IPS-15b (cell line): ENCODE results near the gene LGR6.

ENCODE experiments used
- H3K27me3 ChIP-seq: one replicate; pipeline ENCODE4 v1.6.1; 2013; ENCODE audit warnings: low read length; ENCODE audit not compliant: control insufficient read depth, insufficient read depth
- H3K36me3 ChIP-seq: one replicate; pipeline ENCODE4 v1.6.1; 2013; ENCODE audit warnings: low read length; ENCODE audit not compliant: control insufficient read depth, insufficient read depth
- H3K4me1 ChIP-seq: one replicate; pipeline ENCODE4 v1.6.1; 2013; ENCODE audit warnings: mild to moderate bottlenecking, low read length; ENCODE audit not compliant: control insufficient read depth, insufficient read depth
- H3K4me3 ChIP-seq: one replicate; pipeline ENCODE4 v1.5.1; 2013; ENCODE audit warnings: low read depth, low read length
- H3K9ac ChIP-seq: one replicate; pipeline ENCODE4 v1.6.1; 2013; ENCODE audit warnings: low read depth, mild to moderate bottlenecking, low read length
- H3K9me3 ChIP-seq: one replicate; pipeline ENCODE4 v1.6.1; 2013; ENCODE audit warnings: mild to moderate bottlenecking, low read length; ENCODE audit not compliant: control insufficient read depth, insufficient read depth

Gene LGR6

GRCh38 chr1:202221911-202222909, 28.6 kb downstream of the LGR6 start:
- no peaks in the 10 kb centered on the region for H3K36me3 ChIP-seq
- H3K4me3 ChIP-seq = no peak overlapping the region
- H3K9me3 ChIP-seq = no peaks in the 10 kb centered on the region
- H3K27me3 ChIP-seq = peaks cover 3% of the 10 kb centered on the region
- peaks cover 4% of the 10 kb centered on the region for H3K4me1 ChIP-seq
- H3K9ac ChIP-seq = no peak overlapping the region

GRCh38 chr1:202223121-202223860, 29.7 kb downstream of the LGR6 start:
- peaks cover 4% of the 10 kb centered on the region for H3K4me1 ChIP-seq
- H3K9me3 ChIP-seq = no peaks in the 10 kb centered on the region
- no peak overlapping the region for H3K9ac ChIP-seq
- H3K4me3 ChIP-seq = no peak overlapping the region
- peaks cover 3% of the 10 kb centered on the region for H3K27me3 ChIP-seq
- no peaks in the 10 kb centered on the region for H3K36me3 ChIP-seq

DNA sequence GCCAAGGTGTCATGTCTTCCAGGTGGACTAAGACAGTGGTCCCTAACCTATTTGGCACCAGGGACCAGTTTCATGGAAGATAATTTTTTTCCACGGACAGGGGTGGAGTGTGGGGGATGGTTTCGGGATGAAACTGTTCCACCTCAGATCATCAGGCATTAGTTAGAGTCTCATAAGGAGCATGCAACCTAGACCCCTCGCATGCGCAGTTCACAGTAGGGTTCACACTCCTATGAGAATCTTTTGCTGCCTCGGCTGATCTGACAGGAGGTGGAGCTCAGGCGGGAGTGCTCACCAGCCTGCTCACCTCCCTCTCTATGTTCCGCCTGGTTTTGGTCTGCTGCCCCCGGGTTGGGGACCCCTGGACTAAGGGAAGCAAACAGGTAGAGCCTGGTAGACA, 30.9 kb downstream of the LGR6 start:
- Histone ChIP-seq H3K4me3 (no peak overlapping the region), H3K9me3 (no peaks in the 10 kb centered on the region), H3K27me3 (no peaks in the 10 kb centered on the region), H3K36me3 (no peaks in the 10 kb centered on the region), H3K9ac (no peak overlapping the region), H3K4me1 (peaks cover 4% of the 10 kb centered on the region)

- H3K36me3 ChIP-seq = no peaks in the 10 kb centered on the region
- H3K4me1 ChIP-seq = peaks cover 4% of the 10 kb centered on the region
- H3K9ac ChIP-seq = no peak overlapping the region
- H3K27me3 ChIP-seq = no peaks in the 10 kb centered on the region
- no peaks in the 10 kb centered on the region for H3K9me3 ChIP-seq
- no peak overlapping the region for H3K4me3 ChIP-seq
Observed at GRCh38 chr1:202225131-202225530, 31.5 kb downstream of the LGR6 start.

DNA sequence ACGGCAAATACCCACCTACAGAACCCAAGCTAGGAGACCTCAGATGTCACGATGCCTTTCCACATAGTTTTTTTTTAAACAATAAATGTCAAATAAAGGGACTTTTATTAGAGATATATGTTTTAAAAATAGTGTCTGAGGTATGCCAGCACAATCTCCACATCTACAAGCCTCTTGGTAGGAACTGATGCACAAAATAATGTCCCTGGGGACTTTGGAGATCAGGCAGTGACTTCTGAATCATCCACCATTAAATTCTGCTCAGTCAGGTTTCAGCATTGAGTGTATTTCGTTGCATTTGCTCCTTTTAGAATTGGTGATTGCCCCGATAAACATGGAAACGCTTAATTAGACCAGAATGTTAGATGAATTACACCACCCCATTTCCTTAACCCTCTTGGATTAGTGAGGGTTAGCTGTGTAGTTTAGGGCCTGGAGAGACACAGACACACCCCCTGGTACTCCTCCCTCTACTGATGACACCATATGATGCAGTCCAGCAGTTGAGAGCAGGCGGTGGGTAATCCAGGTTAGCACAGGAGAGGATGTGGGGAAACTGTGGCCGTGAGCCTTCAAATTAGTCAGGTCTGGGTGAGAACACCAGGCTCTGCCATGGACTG, 33.6 kb downstream of the LGR6 start:
- Histone ChIP-seq H3K9me3 (no peaks in the 10 kb centered on the region), H3K9ac (no peak overlapping the region), H3K36me3 (no peaks in the 10 kb centered on the region), H3K4me1 (no peaks in the 10 kb centered on the region), H3K27me3 (no peaks in the 10 kb centered on the region), H3K4me3 (no peak overlapping the region)

DNA sequence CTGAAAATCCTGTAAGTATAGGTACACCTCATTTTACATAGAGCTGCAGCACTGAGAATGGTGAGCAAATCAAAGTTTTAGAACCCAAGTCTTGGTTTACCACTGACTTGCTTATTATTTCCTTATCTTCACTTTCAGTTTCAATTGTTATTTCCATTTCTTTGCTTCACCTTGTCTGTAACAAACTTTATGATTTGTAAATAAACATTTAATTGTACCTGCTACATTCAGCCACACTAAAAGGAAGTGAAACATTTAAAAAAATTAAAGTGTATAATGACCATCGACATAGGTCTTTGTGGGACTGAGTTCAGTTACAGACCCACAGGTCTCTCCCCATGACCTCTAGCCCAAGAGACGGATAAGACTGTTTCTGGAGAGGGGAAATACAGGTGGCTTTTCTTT, 34.4 kb downstream of the LGR6 start:
- H3K27me3 ChIP-seq = no peaks in the 10 kb centered on the region
- H3K4me3 ChIP-seq = no peak overlapping the region
- no peaks in the 10 kb centered on the region for H3K4me1 ChIP-seq
- H3K9me3 ChIP-seq = no peaks in the 10 kb centered on the region
- no peaks in the 10 kb centered on the region for H3K36me3 ChIP-seq
- H3K9ac ChIP-seq = no peak overlapping the region

DNA sequence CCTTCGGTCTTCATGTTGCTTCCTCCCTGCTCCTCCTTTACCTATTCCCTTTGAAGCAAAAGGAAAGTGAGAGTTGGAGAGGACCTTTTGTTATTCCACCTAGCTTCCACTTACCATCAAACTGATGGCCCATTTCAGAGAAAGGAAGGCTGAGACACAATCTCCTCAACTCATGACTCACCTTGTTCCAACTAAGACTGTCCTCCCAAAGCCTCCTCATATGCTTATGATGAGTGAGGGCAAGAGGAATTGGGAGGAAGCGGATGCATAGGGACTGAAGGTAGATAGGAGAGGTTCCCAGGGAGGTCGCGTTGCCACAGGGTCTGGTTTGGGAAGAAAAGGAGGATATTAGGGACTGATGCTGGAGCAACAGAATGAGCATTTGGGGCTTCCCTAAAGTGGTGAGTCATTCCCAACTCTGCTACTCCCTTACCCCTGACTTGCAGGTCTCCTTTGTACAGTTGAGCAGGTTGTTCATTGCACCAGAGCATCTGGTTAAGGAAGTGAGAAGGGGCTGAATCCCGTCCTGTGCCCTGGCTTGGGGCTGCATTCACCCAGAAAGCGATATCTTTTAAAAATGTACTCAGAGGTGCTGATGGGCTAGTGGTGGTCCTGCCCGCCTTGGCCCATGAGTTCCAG, 35.0 kb downstream of the LGR6 start:
- Histone ChIP-seq H3K36me3 (no peaks in the 10 kb centered on the region), H3K9me3 (no peaks in the 10 kb centered on the region), H3K4me1 (no peaks in the 10 kb centered on the region), H3K9ac (no peak overlapping the region), H3K4me3 (no peak overlapping the region), H3K27me3 (no peaks in the 10 kb centered on the region)

DNA sequence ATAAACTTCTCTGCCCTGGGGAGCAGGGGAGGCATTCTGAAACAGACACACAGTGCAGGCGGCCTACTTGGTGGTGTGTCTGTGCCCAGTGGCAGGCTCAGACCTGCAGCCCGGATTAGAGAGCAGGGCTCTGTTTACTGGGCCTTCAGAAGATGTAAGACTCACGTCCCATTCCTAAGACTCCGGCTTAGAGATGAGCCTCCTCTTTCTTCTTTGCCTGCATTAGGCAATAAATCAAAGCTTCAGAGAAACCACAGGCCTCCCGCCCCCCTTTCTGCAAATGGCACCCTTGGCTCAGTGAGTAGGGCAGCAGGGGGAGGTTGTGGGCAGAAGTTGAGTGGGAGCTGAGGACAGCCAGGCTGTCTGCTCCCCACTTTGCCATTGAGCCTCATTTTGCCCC, 35.8 kb downstream of the LGR6 start:
- no peaks in the 10 kb centered on the region for H3K9me3 ChIP-seq
- no peaks in the 10 kb centered on the region for H3K4me1 ChIP-seq
- no peak overlapping the region for H3K4me3 ChIP-seq
- H3K36me3 ChIP-seq = no peaks in the 10 kb centered on the region
- no peaks in the 10 kb centered on the region for H3K27me3 ChIP-seq
- H3K9ac ChIP-seq = no peak overlapping the region

- no peaks in the 10 kb centered on the region for H3K27me3 ChIP-seq
- no peaks in the 10 kb centered on the region for H3K4me1 ChIP-seq
Observed at GRCh38 chr1:202230061-202230938, 36.7 kb downstream of the LGR6 start.

DNA sequence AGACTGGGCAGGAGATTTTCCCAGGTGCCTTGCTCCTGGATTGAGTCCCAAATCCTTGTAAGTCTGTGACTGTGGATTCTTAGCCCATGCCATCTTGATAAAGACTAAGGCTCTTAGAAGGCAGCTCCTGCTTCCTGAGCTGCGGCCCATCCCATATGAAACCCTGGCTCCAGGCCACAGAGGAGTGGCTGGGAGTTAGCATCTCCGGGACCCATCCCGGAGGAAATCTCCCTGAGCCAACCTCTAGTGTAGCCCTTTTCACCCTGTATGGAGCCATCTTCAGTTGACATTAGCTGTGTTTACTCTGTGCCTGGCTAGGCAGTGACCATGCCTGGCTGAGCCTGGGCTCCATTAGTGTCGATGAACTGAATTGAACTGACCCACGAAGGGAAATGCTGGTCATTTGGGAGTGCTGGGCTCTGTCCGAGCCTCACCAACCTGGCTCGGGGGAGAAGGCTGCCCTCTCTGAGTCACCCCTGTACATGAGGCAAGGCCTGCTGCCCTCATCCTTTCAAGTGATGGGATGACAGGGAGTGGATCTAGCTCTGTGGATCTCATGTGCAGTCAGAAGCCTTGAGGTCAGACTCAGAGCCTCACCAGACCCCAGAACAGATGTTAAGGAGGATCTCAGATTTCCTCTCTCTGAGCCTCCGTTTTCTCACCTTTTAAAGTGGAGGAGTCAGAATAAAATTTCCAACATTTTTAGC, 37.5 kb downstream of the LGR6 start:
- H3K4me3 ChIP-seq = no peak overlapping the region
- H3K9me3 ChIP-seq = no peaks in the 10 kb centered on the region
- H3K36me3 ChIP-seq = no peaks in the 10 kb centered on the region
- no peak overlapping the region for H3K9ac ChIP-seq
- no peaks in the 10 kb centered on the region for H3K27me3 ChIP-seq
- H3K4me1 ChIP-seq = peaks cover 2% of the 10 kb centered on the region

More at GRCh38 chr1:202230061-202230938, 36.7 kb downstream of the LGR6 start:
- no peaks in the 10 kb centered on the region for H3K36me3 ChIP-seq
- H3K9me3 ChIP-seq = no peaks in the 10 kb centered on the region
- no peak overlapping the region for H3K9ac ChIP-seq
- H3K4me3 ChIP-seq = no peak overlapping the region
